Activated CD4-positive, CD25-positive, alpha-beta regulatory T cell treated with anti-CD3 and anti-CD28 coated beads, Interleukin-2, amount 50 U/mL, for 24 hours (primary cell): ENCODE results near the gene DIP2B.

Source experiments
- ATAC-seq, 2 donors: fragments of 150-1000 bp; cut with Tn5 transposase; one replicate each; pipeline ENCODE4 v1.10.0; 2021; ENCODE audit warnings: mild to moderate bottlenecking in 1 of 2, moderate library complexity in 1 of 2

Gene DIP2B

DNA sequence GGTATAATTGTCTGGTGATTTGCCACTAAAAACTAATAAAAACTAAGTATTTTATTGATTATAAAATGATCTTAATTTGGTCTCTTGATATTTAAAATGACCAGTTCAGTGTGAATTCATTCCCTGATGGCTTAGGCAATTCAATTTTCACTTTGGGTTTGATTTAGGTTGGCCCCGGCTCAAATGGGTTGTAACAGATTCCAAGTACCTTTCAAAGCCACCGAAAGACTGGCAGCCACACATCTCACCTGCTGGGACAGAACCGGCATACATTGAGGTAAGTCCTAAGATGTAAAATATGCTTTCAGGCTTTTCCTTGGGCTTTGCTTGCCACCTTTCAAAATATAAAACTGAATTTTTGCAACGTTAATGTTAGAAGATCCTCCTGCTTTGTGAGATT lies 181.6 kb downstream of the DIP2B start:
- no peak for ATAC-seq

DNA sequence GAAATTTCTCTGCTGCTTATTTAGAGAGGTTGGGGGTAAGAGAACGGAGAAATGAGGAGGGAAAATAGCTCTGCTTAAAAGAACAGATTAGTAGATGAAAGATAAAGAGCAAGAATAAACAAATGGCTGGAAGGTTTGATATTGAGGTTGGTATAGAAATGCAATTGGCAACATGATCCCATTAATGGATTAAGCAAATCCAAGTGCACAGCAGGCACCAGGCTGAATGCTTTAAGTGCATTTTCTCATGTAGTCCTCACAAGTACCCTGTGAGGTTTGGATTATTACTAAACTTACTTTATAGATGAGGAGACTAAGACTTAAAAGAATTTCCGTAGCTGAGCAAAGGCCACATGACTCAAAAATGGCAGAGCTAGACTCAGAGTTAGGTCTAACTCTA lies 182.2 kb downstream of the DIP2B start:
- no peak for ATAC-seq

DNA sequence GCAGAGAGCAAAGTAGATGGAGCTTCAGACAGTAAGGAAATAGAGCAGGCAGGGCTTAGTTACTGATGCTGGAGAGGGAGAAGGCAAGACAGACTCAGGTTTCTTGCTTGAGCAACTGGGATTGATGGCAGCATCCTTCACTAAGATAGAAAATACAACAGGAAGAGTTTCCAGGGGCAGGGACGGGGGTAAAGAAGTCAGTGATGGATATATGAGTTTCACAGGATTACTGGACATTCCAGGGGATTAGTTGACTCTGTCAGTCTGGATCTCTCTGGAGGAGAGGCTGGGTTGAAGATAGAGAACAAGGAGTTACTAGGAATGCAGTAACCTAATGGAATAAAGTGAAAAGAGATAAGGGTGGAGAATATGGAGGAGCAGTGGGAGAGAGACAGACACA lies 184.7 kb downstream of the DIP2B start:
- no peak for ATAC-seq

DNA sequence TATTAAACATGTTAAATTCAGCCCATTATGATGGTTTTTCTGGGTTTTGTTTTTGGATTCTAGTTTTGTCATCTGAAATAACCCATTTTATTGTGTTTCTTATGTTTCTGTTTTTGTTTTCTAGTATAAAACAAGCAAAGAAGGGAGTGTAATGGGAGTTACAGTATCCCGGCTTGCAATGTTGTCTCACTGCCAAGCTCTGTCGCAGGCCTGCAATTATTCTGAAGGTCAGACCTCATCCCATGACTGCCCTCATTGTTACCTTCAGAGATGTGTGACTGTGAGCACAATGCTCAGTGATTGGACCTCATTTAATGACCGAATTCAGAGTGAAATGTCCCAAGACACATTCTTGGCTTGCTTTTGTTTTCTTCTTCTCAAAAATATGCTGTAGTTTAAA lies 186.1 kb downstream of the DIP2B start:
- no peak for ATAC-seq

DNA sequence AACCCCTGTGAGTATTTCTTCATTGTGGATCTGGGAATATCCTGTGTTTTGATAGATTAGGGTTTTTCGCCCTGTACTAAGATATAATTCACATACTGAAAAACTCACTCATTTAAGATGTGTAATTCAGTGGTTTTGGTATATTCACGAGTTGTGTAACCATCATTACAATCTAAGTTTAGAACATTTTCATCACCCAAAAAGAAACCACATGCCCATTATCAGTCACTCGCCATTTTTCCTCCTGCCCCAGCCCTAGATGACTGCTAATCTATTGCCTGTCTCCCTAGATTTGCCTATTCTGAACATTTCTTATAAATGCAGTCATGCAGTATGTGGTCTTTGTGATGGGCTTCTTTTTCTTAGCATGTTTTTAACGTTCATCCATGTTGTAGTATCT lies 191.2 kb downstream of the DIP2B start:
- ATAC-seq = no peak

DNA sequence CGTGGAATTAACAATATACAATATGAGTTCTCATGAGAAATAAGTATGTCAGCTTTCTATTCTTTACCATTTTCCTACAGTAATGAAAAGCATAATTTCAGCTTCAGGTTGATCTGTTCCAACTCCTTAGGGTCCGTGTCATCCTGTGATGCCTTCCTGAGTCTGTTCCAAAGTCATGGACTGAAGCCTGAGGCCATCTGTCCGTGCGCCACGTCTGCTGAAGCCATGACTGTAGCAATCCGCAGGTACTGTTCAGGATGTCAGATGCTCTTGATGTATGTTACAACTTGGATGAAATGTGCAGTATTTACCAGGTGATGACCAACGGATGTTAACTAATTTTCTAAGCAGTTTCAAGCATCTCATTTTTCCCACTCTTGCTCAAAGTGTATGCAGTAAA lies 192.1 kb downstream of the DIP2B start:
- ATAC-seq = no peak

DNA sequence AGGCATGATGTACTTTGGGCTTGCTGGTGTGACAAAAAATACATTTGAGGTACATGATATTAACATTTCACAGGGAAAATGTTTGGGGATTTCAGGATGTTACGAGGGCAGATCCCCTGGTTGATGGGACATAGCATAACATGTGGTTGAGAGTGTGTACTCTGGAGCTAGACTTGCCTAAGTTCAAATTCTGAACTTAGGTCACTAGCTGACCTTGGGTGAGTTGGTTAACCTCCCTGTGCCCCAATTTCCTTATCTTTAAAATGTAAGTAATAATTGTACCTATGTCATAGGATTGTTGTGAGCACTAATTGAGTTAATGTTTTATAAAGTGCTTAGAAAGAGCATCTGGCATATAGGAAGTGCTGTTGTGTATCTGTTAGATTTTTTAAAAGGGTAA lies 194.4 kb downstream of the DIP2B start:
- ATAC-seq = no peak

DNA sequence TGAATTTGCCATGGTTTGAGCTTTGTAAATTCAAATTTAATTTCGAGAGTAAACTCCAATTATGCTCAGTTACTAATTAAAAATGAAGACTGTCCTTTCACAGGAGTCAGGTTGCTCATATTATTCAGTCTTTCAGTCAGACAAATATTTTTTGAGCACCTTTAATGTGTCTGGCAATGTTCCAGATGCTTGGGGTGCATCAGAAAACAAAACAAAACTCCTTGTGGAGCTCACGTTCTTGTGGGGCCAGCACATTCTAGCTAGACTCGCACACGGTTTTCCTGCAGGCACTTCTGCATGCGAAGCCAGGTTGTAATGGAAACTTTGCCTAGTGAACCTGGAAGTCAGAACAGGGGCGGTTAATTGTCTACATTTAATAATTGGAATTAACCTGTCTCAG lies 195.2 kb downstream of the DIP2B start:
- ATAC-seq = no peak

DNA sequence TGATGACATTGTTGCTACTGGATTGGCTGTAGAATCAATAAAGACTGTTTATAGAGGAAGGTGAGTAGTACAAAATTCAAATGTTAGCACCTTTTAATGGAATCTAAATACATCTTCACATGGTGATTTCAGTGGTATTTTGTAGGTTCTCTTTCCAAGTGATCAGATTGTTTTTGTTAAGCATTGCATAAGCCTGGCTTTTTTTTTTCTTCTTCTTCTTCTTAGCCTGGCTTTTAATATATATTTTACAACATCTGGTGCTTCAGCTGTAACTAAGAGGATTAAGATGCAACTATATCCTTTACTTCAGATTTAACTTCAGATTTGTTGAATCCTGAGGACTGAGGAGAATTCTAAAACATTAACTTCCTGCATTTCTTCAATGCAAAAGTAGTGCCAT lies 201.8 kb downstream of the DIP2B start:
- no peak for ATAC-seq

DNA sequence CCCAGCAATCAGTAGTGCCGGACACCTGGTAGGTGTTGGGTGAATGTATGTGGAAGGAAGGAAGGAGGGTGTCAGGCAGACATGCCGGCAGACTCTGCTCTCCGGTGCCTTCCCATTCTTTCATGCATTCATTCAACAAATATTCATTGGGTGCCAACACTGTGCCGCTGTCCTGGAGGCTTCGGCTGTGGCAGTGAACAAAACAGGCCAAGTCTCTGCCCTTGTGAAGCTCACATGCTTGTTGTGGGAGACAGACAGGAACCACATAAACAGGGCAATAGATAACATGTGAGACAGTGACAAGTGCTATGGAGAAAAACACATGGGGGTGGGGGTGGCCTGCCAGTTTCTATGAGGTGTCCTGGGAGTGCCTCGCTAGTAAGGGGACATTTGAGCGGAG lies 202.6 kb downstream of the DIP2B start:
- no peak for ATAC-seq

DNA sequence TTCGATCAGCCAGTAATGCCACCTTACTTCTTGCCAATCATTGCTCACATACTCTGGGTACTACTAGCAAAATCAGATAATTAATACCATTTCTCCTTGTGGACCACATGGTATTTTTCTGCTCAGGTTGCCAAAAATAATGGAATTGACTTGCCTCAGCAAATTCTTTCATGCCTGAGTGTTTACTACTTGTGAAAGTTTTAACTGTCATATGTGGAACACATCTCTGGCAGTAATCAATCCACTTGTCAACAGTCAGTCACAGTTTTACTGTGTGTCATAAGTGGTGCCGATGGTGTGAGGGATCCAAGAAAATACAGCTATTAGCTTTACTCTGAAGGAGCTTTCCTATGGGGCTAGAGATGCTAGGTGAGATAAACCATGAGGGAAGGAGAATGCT lies 203.8 kb downstream of the DIP2B start:
- no peak for ATAC-seq

DNA sequence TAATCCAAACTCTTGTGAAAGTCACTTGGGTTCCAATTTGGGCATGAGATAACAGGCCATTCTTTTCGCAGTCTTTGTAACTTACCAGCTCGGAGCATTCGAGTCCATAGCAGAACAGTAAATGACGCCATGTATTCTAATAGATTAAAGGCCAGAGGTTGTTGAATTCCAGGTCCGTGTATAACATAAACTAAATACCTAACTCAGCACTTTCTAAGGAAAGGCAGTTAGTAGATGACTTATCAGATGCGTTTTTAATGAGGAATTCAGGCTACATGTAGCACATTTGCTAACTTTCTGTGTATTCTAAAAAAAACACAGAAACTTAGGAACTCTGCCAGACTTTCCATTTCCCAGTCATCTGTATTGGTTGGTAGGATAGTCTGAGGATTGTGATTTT lies 206.3 kb downstream of the DIP2B start:
- ATAC-seq = no peak

DNA sequence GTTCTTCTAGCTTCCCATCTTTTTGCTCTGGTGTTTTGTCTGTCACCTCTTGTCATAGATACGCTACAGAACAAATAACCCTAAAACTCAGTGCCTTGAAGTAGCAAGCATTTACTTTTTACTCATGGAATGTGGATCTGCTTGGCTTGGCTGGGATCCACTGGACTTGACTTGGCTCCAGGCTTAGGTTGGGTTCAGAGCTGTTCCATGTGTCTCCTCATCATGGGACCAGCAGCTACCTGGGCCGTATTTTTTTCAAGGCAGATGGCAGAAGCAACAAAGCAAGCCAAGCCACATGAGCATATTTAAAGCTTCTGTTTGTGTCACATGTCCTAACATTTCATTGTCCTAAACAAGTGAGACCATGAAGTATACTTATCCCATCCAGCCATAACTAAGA lies 210.4 kb downstream of the DIP2B start:
- no peak for ATAC-seq

DNA sequence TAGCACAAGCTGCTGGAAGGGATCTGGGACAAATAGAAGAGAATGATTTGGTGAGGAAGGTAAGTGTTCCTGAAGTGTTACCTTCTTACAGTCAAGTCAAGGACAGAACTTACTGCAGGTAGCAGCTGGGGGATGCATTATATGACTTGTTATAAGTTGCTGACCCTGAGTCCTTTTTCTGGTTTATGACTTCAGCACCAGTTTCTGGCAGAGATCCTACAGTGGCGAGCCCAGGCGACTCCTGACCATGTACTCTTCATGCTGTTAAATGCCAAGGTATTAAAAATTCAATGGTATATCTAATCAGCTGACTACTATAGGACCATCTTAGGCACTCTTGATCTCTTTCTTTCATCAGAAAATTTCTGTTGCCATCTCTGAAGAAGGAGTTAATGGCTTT lies 214.0 kb downstream of the DIP2B start:
- ATAC-seq = no peak

DNA sequence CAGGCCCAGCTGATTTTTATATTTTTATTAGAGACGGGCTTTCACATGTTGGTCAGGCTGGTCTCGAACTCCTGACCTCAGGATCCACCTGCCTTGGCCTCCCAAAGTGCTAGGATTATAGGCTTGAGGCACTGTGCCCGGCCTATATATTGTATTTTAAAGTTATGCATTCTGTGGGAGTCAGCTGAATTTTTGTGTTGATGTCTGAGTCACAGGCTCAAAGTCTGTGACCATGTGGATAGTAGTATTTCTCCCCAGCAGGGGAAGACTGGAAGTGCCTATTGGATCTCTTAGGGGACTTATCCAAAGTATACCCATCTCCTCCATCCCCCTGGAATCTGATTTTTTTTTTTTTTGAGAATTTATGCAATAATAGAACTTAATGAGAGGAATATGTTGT lies 215.3 kb downstream of the DIP2B start:
- ATAC-seq = no peak

DNA sequence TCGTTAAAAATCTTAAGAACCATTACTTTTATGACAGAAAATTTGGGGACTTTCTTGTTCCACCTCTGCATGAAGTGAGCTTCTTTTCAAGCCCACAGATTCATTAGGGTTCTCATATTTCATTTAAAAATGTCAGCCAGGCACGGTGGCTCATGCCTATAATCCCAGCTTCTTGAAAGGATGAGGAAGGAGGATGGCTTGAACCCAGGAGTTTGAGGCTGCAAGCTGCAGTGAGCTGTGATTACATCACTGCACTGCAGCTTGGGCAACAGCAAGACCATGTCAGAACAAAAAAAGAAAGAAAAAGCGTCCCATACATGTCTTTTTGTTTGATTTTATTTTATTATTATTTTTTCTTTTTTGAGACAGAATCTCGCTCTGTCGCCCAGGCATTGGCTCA lies 215.7 kb downstream of the DIP2B start:
- no peak for ATAC-seq

DNA sequence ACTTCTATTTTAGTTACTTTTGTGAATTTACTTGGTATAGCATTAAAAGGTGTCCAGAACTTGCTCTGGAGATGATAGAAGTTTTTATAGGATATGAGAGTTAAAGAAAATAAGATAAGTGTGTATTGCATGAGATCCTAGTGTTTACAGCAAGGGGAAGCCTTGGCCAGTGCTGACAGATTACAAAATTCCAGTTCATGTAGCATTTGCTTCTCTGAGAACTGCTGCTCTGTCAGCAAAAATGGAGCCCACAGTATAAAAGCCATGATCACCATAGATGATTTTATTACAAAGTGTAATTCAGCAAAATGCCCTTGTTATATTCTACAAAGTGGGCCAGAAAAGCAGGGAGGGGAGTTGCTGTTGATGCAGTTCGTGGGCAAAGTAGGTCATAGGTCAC lies 219.1 kb downstream of the DIP2B start:
- ATAC-seq = no peak

DNA sequence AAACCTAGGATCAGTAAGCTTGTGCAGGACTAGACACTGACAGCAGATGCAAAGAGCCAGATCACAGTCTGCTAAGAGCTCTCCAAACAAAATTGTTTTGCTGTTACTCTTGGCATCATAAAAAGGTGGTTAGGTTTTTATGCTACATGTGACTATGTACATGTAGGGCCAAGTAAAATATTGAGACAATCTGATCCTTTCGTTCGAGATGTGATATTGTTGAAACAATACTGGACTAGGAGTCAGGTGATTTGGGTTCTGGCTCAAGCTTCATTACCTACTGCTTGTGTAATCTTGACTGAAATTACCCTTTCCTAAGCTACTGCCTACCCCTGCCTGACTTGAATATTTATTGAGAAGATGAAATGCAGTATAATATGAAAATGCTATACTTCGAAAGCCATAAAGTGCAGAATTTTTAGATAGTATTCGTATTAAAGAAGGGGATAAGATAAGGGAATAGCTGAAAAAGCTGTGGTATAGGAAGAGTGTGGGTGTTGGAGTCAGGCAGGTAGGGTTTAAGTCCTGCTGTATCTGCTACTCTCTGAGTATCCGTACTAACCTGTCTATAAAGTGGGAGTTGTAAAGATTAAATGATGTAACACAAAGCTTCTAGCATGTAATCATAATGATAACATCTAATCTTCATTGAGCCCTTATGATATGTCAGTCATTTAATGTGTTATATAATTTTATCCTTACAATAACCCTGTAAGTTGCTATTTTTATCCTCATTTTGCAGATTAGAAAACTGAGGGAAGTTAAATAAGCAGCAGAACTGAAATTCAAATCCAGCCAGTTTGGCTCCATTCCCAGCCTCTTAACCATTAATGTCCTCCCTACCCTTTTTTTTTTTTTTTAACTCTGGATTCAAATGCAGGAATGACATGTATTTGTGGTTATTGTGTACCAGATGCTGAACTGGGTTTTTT lies 220.5 kb downstream of the DIP2B start:
- no peak for ATAC-seq

DNA sequence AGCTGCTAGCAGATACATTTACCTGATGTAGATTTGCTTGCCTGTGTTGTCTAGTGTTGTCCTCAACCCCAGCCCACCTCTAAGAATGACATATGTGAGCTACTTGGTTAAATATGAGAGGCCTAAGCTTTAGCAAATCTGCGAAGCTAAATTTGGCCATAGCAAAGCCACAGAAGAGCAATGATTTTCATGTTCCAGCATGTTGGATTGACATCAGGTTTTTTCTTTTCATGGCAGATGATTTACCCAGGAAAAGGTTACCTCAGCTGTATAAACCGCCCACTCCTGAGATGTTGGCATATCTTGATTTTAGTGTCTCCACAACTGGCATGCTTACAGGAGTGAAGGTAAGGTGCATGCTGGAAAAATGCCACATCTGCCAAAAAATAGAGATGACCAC lies 222.7 kb downstream of the DIP2B start:
- no peak for ATAC-seq

DNA sequence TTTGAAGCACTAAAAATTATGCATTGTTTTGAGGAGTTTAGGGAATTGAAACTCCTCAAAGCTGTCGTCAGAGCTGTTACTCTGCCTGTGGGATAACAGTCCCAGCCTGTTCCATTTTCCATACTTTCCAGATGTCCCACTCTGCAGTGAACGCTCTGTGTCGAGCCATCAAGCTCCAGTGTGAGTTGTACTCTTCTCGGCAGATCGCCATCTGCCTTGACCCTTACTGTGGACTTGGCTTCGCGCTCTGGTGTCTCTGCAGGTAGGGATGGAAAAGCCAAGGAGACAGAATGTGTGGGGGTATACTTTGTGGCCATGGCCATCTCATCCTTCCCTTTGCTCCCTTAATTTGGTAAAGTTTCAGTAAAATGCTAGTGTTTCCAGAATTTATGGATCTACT lies 223.6 kb downstream of the DIP2B start:
- ATAC-seq = no peak

DNA sequence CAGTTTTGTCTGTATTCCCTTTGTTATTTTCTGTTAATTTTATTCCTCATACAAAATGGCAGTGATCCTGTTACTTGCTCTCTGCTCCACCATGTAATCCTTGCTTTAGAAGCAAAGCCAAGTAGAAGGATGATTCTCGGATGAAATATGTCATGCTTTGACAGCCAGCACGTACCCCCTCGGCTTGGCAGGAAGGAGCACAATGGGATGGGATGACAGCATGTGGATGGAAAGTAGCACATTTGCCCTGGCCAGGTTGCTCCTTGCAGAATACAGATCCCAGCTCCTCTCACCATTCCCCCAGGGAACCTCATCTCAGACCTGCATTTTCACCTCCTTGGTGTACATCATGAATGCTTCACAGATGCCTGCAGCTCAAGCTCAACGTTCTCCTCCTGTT lies 224.1 kb downstream of the DIP2B start:
- ATAC-seq = no peak

DNA sequence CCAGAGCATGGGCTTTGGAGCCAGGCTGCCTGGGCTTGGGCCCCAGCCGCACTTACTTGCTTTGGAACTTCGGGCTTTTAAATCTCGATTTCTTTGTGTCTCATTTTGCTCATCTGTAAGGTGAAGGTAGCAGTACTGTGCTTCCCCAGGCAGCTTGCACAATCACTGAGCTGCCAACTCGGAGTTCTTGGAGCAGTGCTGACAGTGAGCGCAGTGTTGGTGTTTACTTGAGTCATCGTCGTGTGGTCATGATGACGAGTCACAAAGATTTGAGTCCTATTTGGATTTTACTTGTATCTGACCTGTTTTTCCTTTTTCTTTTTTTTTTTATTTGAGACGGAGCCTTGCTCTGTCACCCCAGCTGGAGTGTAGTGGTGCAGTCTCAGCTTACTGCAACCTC lies 227.8 kb downstream of the DIP2B start:
- ATAC-seq = no peak

DNA sequence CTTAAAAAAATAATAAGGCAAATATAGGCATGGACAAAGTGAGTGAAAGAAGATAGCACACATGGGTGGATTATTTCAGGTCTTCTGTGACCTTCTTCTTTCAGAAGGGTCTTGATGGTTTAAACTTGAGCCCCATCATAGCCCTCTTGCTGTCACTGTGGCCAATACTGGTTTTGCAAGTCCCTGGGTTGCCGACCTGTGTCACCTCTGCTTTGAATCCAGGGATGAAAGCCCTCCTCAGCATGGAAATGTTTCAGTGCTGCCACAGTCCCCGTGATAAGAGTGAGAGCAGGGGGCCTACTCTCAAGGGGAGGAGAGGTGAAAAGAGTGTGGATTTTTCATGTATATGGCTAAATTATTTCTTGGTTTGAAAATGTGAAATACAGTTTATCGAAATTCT lies 228.9 kb downstream of the DIP2B start:
- no peak for ATAC-seq

DNA sequence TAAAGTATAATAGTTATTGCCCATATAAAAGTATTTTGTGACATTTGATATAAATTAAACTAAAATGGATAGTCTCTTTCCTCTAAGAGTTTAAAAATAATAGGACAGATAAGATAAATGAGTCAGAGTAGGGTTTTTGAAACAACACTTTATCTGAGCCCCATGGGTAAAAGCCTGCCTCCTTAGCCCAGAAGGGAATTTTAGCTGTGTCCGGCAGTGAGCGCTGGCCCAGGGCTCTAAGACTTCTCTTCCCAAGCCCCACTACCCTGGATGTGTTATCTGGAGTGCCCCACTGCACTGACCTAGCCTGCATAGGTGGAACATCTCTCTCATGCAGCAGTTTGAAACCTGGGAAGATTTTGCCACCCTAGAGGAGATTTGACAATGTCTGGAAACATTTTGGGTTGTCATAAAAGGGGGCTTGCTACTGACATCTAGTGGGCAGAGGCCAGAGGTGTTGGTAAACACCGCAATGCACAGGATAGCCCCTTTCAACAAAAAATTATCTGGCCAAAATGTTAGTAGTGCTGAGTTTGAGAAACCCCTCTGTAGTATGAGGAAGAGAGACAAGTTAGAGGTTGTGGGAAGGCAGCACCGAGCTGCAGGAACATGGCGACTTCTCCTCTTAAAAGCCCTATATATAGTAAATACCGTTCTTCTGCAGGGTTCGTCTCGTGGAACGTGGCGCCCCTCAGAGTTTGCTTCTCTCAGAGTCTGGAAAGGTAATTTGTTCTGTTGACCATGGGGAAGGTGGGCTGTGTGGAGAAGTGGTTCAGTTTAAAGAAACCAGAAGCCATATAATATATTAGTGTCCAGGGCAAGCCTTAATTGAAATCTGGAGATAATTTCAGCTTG lies 229.9 kb downstream of the DIP2B start:
- ATAC-seq = no peak
